ENCODE results near the gene DYTN.

DYTN gene

DNA sequence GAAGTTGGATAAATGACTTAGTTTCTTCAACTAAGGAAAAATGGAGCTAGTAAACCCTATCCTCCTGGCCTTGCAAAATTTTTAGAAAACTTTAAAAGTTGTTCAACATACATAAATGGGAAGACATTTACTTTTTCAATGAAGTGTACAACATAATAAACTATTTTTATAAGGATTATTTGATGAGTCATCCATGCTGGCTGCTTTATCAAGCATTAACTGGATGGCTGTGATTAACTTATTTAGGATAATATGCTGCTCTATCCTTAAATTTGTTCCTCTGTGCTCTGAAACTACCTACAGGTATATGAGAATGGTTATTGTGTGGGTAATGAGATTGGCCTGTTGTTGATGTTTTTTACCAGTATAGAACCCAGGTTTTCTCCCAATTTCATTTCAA is 21.3 kb downstream of the DYTN start:
- DNase-seq: no peak

DNA sequence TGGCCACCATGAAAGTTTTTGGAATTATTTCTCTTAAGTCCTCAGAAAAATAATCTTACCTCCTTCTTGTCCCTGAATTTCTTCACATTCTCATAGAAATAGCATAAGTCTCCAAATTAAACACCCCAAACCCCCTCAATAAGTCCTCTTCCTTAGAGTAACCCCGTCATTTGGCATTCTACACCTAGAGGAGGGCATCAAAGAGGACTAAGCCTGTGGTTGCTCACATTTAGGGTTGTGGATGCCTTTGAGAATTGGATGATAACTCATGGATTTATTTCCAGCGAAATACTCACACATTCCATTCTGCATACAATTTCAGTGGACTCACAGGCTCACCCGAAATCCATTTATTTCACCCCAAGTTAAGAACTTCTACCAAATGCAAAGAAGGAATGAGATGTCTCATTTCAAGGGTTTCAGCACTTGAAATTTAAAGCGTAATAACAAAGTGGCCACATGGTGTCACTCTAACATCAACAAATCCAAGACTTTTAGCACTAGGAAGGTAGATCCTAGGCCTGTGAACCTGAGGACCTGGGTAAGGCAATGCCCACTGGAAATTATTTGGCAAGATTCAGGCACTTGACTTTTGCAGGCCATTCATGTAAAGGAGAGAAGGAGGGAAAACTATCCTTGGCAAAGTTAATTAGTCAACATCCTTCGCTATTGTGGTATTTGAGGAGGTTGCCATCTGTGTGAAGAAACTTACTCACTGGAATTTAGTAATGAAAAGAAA is 24.6 kb downstream of the DYTN start:
- peak; percentile 80 for DNase-seq

DNA sequence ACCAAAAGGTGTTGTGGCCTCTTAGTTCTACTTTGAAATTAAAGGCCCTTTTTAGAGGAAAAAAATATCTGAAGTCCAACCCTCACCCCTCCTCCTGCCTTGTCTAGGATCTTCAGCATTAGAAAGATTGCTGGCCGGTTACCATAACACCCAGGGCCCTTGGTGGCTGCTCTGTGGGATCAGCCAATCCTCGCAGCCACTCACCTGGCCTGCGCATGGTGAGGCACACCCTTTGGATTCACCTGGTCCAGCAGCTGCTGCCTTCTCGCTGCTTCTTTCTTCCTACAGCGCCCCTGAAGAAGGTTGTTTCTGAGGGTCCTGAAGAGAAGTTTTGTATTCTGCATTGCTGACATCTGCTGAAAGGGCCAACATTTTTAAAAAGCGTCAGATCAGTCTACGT is 25.2 kb downstream of the DYTN start:
- peak; percentile 3 for DNase-seq

DNA sequence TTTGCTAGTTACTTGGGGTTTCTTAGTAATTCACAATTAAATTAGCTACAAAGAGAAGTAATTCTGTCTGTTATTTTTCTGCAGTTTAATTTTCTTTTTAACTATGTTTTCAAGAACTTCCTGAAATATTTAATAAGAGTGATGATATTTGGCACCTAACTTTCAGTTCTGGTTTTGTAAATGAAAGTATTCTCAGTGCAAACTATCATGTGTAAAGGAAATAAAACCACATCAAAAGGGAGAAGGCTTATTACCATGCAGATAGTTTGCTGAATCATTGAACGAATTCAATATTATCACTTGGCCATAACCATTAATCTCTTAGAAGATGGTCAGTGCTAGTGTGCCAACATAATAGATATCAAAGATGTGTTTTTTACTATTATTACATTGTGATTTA is 29.2 kb downstream of the DYTN start:
- DNase-seq: no peak

DNA sequence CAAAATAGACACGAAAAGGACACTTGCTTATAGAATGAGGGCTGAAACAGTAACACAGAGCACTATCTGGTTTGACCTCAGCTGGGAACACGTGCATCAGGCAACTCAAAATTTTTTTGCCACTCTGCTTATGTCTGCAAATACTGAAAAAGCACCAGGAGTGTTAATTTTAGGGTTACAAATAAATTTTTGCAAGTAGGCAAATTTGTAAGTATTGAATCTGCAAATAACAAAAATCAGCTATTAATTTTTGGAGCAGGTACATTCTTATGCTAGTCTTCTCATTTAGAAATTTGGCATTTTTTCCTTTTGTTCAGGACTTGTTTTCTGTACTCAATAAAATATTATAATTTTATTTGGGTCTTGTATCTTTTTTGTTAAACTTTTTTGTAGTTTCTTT is 29.7 kb downstream of the DYTN start:
- no peak for DNase-seq

DNA sequence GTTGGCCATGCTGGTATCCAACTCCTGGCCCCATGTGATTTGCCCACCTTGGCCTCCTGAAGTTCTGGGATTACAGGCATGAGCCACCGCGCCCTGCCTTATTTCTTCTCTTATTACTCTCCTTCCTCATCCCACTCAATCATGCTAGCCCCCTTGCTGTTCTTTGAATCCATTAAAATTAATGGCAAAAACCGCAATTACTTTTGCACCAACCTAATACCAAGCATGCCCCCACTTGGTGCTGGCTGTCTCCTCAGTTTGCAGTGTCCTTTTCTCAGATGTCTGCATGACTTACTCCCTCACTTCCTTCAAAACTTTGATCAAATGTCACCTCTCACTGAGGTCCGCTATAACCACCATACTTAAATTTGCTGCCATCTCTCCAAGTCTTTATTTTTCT is 34.6 kb downstream of the DYTN start:
- DNase-seq: no peak

DNA sequence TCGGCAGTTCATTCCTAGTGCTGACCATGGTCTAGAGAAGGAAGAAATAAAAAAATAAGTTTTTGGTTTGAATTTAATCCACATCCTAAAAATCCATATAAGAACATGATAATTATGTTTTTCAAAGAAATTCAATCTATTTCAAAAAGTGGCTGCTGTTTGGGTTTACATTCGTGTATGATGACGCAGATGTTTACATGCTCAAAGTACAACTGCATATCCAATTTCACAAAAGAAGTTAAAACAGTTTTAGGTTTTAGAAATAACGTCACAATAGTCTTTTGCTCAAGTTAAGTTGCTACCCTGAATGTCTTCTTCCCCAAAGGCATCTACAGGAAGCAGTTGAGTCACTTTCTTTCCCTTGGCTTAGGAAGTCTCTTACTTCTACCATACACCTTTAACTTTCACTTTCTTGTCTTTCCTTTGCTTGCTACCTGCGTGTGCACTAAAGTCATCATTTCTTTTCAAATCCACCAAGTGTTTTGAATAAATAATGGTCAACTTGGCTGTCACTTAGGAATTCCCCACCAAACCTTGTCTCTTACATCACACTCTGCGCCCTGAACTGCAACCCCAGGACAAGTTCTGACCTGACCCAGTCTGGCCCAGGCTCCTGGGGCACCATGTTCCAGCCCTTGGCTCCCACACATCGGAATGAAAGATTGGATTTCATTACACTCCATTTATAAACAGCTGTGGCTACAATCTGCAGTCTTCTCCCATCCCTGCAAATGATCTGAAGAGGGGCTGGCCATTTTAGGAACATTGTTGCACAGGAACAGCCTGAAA is 47.5 kb downstream of the DYTN start:
- DNase-seq: no peak

DNA sequence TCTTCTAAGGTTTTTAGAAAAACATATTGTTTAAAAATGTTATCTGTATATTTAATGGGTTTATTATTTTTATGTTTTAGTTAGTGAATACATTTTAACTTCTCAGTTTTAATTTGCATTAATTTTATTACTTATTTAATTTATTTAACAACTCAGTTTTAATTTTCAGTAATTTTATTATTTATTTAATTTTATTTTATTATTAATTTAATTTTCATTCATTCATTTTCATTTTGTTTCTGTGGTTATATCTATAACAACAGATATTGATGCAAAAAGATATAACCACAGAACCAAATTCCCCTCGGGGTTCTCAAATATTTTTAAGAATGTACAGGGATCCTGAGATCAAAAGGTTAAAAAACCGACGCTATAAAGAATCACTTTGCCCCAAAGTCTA is 52.9 kb downstream of the DYTN start:
- no peak for DNase-seq

DNA sequence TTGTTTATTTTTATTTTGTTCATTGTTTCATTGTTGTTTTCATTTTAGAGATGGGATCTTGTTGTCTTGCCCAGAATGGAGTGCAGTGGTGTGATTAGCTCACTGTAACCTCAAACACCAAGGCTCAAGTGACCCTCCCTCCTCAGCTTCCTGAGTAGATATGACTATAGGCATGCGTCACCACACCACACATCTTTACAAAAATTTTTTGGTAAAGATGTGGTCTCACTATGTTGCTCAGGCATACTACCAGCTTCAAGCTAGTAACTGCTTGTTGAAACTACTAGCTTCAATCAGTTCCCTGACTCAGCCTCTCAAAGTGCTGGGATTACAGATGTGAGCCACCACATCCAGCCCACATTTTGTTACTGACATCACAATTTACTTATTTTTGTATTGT is 61.1 kb downstream of the DYTN start:
- DNase-seq: no peak

DNA sequence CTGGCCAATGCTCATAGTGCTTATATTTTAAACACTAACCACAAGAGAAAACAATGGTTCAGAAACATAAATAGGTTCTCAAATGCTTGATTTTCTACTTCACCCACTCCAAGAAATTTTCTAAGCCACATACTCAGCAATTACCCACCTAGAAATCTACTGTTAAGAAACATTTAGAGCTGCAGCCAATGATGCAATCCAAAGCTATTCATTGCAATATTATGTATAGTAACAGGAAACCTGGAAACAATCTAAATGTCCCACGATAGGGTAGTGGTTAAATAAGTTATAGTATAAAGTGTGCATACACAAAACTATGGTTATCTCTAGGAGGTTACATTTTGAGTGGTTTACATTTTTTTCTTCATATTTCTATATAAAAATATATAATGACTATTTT is 70.2 kb downstream of the DYTN start:
- DNase-seq: no peak

DNA sequence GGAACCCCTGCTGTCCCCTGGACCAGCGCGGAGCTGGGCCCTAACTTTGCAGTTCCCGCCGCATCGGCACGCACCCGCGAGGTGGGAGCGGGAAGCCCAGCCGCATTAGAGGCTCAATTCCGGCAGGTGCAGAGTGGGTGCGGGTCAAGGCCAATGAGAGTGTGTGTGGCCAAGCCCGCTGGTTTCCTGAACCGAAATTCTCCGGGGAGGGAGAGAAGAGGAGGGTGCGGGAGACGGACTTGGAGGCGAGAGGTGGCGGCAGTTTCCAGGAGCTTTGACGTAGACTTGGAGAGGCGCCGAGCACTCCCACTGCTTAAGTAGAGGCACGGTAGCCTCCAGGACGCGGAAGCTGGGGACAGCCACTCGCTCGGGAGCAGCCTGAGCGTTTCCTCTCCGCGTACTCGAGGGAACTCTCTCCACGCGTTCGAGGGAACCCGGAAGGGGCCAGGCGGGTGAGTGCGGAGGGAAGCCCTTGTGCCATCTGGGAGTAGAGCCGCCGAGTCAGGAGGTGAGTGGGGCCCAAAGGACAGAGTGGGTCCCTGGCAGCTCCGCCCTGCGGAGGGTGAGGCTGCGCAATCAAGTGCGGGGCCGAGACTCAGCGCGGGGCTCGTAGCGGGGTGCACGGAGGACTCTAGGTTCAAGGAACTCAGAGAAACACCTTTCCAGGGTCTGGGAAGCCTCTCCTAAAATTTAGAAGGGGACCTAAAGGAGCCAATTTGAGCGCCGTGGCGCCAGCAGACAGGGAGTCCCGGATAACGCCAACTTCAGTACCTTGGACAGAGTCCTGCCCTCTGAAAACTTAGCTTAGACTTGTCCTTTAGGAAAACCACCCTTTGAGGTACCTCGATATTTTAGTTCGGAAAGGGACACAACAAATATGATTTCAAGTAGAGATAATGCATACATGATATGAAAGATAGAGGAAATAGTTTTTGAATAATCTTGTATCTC is 75.8 kb downstream of the DYTN start, which contains the start of gene FAM237A:
Gene FAM237A (plus strand): TSS at position 413 of the 951 bp plus-strand sequence. CDS start 1,750 bp downstream, outside the sequence.
- DNase-seq: no peak

DNA sequence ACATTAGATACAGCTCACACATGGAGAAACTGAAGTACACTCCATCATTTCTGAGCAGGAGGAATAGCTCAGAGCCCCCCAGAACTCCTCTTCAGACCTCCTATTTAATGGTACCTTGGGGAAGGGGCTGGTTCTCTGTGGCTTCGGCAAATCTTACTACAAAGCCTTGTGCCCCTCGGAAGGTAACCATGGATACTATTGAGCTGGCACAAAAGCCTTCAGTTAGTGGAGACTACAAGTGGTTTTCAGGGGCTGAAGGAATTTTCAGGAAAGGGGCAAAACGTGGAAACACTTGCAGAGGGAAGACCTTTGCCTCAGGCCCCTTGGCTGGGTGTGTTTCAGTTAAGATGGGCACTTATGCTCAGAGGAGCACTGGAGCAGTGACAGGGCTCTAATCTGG is 77.0 kb downstream of the DYTN start:
- DNase-seq: no peak

DNA sequence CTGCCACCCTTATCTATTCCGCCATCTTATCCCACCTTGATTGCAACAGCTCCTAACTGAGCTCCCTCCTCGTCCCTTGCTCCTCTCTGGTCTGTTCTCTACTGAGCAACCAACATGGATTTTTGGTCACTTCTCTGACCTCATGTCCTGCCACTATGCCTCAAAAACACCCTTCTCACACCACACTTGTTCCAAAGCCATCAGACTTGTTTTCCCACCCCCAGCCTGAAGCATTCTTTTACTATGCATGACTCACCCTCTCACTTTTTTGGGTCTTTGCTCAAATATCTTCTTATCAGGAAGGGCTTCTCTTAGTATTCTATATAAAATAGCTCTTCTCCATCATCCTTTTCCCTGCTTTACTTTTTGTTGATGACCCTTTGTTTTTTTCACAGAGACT is 78.6 kb downstream of the DYTN start:
- no peak for DNase-seq

DNA sequence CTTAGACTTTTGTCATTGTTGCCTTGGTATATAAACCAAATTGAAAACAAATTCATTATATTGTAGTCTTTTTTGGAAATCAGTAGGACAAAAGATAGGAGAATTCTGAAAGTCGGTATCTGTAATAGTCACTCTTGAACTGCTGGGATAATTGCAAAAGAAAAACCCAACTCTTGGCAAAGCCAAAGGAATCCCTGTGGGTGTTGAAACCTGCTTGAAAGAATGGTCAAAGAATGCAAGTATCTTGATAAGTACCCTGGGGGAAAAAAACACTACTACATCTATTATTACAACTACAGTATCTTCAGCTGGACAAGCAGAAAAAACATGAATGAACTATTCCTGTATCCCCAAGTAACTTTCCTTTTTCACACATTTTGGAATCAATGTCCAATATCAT is 83.2 kb downstream of the DYTN start:
- DNase-seq: no peak

DNA sequence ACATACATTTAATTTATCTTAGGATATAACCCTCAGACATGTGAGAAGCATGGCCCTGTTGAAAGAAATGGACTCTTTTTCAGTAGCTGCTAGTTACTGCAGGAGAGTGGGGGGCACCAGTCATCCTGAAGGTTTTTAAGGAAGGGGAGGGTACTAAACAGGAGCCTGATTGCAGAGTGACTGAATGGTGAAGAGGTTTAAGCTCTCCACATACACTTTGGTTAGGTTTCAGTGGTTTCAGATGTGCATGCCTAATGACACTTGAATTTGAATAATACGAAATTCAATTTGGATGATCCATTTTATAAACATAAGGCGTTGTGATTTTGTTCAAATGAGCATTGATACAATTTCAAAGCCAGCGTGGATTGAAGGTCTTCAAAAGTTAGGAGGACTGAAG is 86.9 kb downstream of the DYTN start:
- no peak for DNase-seq

DNA sequence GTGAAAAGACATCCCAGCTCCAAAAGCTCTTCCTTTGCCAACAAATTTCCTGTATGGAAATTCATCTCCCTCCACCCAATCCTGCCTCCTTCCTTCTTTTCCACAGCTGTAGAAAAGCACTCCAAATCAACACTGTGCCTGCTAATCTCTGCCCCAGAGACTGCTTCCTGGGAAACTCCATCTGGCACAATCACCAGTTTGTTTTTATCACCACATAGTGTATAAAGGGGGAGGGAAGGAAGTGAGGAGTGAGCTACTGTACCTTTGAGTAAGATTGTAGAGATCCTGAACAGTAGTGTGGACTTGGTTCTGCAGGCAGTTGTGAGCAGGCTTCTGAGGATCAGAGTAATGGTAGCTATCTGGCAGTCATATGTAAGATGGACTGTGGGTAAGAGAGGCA is 90.6 kb downstream of the DYTN start:
- no peak for DNase-seq

DNA sequence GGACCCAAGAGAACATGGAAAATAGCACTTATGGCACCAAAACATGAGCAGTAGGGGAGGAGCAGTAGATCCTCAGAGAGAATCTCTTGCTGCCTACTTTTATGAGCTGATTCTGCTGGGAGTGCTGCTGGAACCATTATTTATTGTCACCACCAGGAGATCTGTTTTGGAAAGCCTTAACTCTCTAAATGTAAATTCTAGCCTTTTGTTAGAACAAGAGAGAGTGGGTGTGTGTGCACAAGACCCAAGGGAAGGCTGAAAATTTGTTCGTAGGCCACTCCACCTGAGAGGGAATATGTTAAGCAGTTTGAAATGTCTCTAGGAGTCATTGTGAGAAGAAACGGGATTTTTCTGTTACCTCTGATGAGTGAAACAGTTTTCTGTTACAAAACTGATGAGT is 92.1 kb downstream of the DYTN start:
- DNase-seq: no peak

DNA sequence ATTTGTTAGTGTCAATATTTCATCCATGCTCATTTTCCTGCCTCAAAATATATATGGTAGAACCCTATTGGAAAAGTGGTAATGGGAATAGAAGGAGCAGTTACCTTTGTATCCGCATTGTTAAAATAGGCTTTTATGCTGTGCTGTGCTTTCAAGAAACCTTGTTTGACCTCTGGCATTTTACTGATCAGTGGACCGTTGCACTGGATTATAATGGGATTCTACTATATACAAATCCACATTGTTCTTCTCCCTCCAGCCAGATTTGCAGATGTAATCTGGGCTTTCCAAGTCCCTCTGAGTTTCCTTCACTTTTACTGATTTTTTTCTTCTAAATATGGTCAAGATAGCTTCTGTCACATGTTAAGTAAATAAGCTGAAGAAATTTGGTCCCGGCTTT is 99.2 kb downstream of the DYTN start:
- no peak for DNase-seq

DNA sequence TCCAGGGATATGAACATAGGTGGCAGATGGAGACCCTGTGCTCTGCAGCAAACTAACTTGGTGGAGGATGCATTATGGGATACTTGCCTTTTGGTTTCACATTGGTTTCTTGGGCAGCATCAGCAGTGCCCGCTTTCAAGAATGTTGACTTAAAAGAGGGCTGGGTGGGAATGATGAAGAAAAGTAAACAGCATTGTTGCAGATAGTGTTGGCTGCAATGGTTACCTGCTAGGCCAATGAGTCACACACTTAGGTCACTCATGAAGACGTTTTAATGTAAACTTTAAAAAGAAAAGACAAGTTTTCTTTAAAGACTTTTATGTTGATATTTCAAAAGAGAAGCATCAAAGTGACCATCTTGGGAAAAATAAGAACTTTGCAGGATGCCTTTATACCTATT is 102.0 kb downstream of the DYTN start:
- no peak for DNase-seq

DNA sequence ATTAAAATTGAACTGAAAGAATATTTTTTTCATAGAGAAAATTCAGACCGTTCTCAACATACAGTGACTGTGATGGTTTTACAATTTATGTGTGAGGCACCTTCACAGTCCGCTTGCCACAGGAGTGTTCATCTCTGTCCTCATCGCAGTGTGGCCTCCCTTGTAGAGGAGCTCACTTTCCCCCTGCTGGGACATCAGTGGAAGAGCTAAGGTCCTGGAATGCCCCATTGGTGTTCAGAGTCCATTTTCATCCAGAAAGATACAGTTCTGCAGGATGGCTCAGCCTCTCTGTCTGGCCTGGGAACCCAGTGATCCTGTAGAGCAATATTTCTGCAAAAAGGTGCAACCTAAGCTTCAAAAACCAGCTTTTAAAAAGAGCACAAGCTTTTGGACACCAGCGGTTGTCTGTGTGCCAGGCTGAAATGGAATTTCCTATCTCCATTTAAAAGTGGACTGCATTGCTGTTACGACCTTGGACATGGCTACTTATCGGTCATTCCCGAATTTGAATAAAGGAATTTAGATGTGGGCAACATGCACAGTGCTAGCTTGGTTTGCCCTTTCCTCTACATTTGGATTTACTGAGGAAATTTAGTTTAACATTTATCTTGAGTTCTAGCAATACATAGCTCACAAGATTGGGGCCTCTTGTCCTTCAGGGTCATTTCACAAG is 102.6 kb downstream of the DYTN start:
- no peak for DNase-seq

DNA sequence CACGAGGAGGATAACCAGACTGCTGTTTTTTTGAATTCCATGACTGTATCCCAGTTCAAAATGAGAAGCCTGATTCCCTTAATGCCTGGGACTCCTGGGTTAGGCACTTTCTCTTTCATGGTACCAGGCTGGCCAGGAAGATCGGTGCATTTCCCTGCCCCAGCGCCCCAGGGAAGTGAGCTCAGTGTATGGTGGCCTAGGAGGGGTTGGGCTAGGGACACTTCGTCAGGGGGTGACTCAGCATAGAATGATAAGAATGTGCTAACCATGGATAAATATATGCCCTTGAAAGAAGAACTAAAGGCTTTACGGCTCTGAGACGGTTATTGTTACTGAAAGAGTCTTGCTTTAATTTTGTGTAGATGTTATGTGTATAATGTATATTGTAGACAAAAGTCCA is 103.4 kb downstream of the DYTN start:
- DNase-seq: no peak

DNA sequence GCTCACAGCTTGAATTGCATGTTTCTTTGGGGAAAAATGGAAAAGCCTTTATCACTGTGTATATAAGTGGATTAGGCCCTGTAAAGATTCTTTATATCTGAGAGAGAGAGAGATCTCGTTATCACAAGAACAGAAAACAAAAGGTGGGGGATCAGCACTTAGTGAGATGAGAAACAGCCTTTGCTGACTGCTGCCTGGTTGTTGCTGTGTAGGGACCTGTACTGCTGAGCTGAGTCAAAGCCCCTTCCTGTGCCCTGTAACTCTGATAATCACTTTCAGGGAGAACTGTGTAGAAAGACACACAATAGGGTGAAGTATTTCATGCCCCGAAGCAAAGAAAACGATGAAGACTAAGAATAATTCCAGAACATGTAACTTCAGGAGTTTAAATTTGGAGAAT is 106.5 kb downstream of the DYTN start:
- no peak for DNase-seq

DNA sequence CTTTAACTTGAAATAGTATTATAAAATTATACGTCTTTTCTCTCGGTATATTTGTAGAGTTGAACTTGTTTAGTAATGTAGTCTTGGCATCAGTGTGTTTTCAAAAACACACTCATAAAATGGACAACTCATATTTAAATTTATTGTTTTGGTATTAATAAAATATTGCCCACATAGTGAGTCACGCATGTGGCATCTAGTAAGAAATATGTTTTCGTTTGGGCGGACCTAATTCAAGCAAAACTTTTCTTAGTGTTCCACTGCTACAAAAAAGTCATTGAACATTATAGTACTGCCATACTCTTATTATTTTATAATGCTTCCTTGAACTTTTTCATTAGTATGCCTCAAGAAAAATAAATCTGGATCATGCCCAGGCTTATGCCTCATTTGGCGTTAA is 107.0 kb downstream of the DYTN start:
- no peak for DNase-seq
